Thyroid gland (tissue), 4 donors: ENCODE data around the gene ETDB. TPM values are rescaled to one million over a fixed set of nuclear protein-coding genes. Genes with fewer than 3 reads are reported as not detected.
"Not testable (repeated sequence)": the region's sequence is repeated elsewhere in the genome, so short reads cannot be mapped to it uniquely, and the experiment has no call there.

ENCODE experiments used
- DNase-seq, 2 donors: peaks; one replicate each; pipeline ENCODE4 v3.0.0-alpha.2; 2019
- H3K27ac ChIP-seq, 3 donors: fragments of 200-600 bp; sonication (generic); 1 replicate in 2 of 3; 2 replicates in 1 of 3; pipeline ENCODE4 v1.5.1; 2016 to 2019; ENCODE audit warnings: mild to moderate bottlenecking in 1 of 3, moderate library complexity in 1 of 3
- H3K27me3 ChIP-seq: fragments of 200-600 bp; sonication (generic); one replicate; pipeline ENCODE4 v1.5.1; 2019
- H3K36me3 ChIP-seq, 2 donors: fragments of 200-600 bp; sonication (generic); one replicate each; pipeline ENCODE4 v1.5.1; 2016 to 2019
- H3K4me1 ChIP-seq, 2 donors: fragments of 200-600 bp; sonication (generic); one replicate each; pipeline ENCODE4 v1.5.1; 2017 to 2019
- H3K4me3 ChIP-seq, 3 donors: fragments of 200-600 bp; sonication (generic); replicated peaks in 1 of 3; 1 replicate in 2 of 3; 2 replicates in 1 of 3; pipeline ENCODE4 v1.5.1; 2016; ENCODE audit warnings: mild to moderate bottlenecking in 1 of 3
- H3K9me3 ChIP-seq: fragments of 200-600 bp; sonication (generic); one replicate; pipeline ENCODE4 v1.5.1; 2017
- POLR2A ChIP-seq, 2 donors: fragments of 450-650 bp; IDR thresholded peaks; one replicate each; pipeline ENCODE4 v1.6.1; 2017; ENCODE audit warnings: antibody characterized with exemption in 2 of 2, mild to moderate bottlenecking in 2 of 2, moderate library complexity in 1 of 2
- WGBS, 2 donors: methylation state at CpG; one replicate each; pipeline ENCODE4 v1.1.5; 2017; 5-methylcytosine and 5-hydroxymethylcytosine counted together
- intact Hi-C: fragments of 100-400 bp; cut with DNase I; formaldehyde crosslinking; loops from one replicate; pipeline ENCODE4 v1.15.1; 2023
- total RNA-seq, 4 donors: library from RNA; depleted of rRNA; stranded (reverse); fragments of >200 nt; gene quantifications; one replicate each; pipeline ENCODE4 v1.2.3, GENCODE V29; 2016
- TF ChIP-seq, protein P1 (sequence below), 6 experiments: fragments of 200-600 bp in 3 of 6; fragments of 450-650 bp in 3 of 6; sonication (generic) in 3 of 6; IDR thresholded peaks; one replicate each; pipeline ENCODE4 v1.5.1; 2016 to 2019; ENCODE audit warnings: antibody characterized with exemption in 6 of 6, mild to moderate bottlenecking in 2 of 6, inconsistent platforms in 1 of 6, moderate library complexity in 1 of 6

Gene ETDB
- total RNA-seq: not detected

DNA sequence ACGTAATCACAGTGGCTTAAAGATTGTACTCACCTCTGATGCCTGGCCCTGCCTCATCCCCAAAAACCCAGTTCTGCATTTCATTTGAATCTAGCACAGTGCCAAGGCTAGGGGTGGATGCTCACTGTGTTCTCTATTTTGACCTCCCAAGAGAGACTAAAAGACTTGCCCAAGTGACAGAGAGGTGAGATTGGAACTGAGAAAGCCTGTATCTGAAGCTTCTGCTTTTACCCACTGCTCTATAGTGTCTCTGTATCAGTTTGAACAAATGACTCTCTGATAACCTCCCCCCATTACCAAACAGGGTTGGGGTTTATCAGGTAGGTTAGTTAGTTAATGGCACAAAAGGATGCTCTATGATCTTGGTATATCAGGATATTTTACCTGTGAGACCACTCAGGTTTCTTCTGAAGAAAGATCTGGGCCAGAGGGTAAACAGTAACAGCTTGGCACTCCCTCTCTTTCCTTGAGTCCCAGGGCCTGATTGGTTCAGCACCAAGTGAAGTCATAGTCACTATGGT, at the start of gene ETDB:
ETDB (minus strand) TSS at position 471 of the 521 bp plus-strand sequence. CDS start 1,265 bp downstream, outside the sequence.
- H3K36me3 ChIP-seq, H3K4me3 ChIP-seq, H3K9me3 ChIP-seq, H3K27ac ChIP-seq, intact Hi-C loops, H3K4me1 ChIP-seq, DNase-seq, H3K27me3 ChIP-seq: not testable (repeated sequence)
- WGBS, 2 donors: no CpG with 5 or more reads among the region's 1 CpG

DNA sequence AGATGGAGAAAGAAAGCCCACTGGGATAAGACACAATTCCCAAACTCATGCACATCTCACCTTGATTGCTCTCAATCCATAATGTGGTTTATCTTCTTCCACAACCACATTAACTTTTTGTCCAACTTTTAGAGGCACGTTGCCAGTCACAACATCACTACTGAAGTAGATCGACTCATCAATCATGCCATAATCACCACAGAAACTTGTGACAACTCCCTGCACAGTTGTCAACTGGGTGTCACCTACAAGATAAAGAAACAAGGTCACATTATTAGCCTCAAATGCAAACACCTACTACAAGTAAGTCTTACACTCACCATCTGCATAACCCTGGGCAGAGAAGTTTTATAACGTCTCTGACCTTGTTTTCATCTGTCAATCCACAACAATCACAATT, 49.2 kb upstream of the ETDB start:
- WGBS, 2 donors: 88 to 91% methylated on average over 3 of the region's 3 CpGs
- H3K36me3 ChIP-seq, H3K4me1 ChIP-seq, DNase-seq, H3K27me3 ChIP-seq, H3K27ac ChIP-seq, intact Hi-C loops, H3K9me3 ChIP-seq, H3K4me3 ChIP-seq: not testable (repeated sequence)

DNA sequence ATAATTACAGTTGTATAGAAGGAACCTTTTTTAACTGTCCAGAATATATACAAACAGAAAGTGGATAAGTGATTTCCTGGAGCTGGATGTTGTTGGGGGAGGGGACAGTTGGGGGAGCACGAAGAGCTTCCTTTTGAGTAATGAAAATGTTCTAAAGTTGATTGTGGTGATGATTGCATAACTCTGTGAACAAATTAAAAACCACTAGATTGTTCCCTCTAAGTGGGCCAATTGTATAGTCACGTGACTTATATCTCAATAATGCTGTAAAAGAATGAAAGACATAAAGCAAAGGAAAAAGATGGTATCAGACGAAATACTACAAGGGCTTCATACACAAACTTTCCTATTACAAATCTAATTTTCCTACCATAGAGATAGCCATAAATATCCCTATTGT, 48.2 kb upstream of the ETDB start:
- WGBS, 2 donors: 41 to 45% methylated on average over 3 of the region's 3 CpGs

DNA sequence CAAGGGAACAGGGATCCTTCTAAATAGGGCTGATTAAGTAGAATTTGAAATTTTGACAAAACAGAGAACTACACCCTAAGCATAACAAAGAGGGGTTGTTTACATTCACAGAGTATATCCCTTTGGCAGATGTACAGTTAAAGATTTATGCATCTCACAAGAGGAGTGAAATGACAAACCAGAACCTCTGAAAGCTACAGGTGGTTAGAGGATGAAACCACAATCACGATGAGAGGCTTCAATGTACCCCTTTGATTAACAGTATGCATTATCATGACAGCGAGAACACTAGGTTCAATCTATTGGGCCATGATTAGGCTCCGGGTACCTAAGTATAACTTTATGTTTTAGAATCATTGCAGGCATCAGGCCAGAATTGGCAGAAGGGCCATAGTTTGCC, 34.4 kb upstream of the ETDB start:
- intact Hi-C loops, DNase-seq, H3K9me3 ChIP-seq, H3K36me3 ChIP-seq, H3K27me3 ChIP-seq, H3K4me3 ChIP-seq, H3K27ac ChIP-seq, H3K4me1 ChIP-seq: not testable (repeated sequence)
- WGBS, 2 donors: no CpG with 5 or more reads among the region's 3 CpGs

More for the DNA sequence above, 48.2 kb upstream of the ETDB start:
- H3K36me3 ChIP-seq: no peaks in the 10 kb centered on the region
- DNase-seq: no peak
- no peak overlapping the region for H3K4me3 ChIP-seq
- no peaks in the 10 kb centered on the region for H3K4me1 ChIP-seq
- H3K9me3 ChIP-seq: no peaks in the 10 kb centered on the region
- no peaks in the 10 kb centered on the region for H3K27me3 ChIP-seq
- no peak for TF ChIP-seq POLR2A (IDR thresholded peaks at IDR 0.05)
- H3K27ac ChIP-seq: no peak overlapping the region
- intact Hi-C loops: no loop called here

DNA sequence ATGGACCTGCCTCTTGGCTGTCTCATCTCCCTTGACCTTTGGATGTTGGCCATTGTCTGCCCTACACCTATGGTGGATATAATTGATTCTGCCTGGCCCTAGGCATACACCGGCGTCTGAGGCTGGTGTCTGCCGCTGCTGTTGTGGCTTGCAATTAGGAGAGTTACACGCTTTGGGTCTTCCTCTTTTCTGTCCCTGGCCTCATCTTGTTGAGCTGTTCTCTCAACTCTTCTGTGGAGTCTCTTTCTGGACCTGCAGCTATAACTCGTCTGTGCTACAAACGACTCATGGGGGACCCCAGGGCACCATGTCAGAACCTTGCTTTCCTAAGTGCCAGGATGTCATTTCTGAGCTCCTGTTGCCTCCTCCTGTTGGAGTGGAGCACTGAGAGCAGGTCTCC, 5.8 kb upstream of the ETDB start:
- DNase-seq, H3K4me1 ChIP-seq, H3K36me3 ChIP-seq, H3K27me3 ChIP-seq, H3K4me3 ChIP-seq, intact Hi-C loops, H3K27ac ChIP-seq, H3K9me3 ChIP-seq: not testable (repeated sequence)
- no CpG with 5 or more reads among the region's 6 CpGs for WGBS, 2 donors

DNA sequence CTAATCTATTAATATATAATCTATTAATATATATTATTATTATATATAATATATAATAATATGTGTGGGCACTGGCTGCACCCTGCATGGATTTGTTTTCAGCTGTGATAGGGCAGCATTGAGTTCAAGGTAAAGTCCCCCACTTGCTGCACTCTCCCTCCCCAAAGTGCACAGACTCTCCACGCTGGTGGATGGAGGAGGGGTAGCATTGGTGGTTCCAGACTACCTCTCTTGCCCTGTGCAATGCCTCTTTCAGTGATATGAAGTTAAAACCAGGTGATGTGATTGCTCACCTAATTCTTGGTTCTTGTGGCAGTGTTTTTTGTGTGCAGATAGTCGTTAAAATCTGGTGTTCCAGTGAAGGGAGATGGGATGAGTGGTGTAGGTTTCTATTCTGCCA, 4.3 kb downstream of the ETDB start:
- H3K27me3 ChIP-seq, H3K4me3 ChIP-seq, H3K36me3 ChIP-seq, intact Hi-C loops, H3K27ac ChIP-seq, DNase-seq, H3K4me1 ChIP-seq, H3K9me3 ChIP-seq: not testable (repeated sequence)
- WGBS, 2 donors: 60 to 80% methylated on average over 1 of the region's 2 CpGs

DNA sequence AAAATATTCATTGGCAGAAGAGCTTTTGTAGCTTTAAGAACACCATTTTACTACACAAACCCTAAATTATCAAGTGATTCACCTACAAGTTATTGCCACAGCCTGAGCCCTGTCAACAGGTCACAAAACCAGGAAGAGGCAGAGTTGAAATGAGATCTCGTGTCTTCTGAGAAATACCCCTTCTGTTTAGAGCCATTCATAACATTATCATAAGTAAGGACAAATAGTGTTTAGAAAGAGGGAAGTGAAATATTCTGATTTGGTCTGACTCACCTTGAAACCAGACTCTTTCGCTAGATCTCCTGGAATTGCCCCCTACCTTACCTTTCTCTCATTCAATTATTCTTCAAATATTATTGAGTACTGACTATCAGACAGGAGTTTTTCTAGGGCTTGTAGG, 5.9 kb downstream of the ETDB start:
- H3K27me3 ChIP-seq: no peaks in the 10 kb centered on the region
- H3K9me3 ChIP-seq: no peaks in the 10 kb centered on the region
- intact Hi-C loops: no loop called here
- TF ChIP-seq, protein P1, sequence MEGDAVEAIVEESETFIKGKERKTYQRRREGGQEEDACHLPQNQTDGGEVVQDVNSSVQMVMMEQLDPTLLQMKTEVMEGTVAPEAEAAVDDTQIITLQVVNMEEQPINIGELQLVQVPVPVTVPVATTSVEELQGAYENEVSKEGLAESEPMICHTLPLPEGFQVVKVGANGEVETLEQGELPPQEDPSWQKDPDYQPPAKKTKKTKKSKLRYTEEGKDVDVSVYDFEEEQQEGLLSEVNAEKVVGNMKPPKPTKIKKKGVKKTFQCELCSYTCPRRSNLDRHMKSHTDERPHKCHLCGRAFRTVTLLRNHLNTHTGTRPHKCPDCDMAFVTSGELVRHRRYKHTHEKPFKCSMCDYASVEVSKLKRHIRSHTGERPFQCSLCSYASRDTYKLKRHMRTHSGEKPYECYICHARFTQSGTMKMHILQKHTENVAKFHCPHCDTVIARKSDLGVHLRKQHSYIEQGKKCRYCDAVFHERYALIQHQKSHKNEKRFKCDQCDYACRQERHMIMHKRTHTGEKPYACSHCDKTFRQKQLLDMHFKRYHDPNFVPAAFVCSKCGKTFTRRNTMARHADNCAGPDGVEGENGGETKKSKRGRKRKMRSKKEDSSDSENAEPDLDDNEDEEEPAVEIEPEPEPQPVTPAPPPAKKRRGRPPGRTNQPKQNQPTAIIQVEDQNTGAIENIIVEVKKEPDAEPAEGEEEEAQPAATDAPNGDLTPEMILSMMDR (IDR thresholded peaks at IDR 0.05): no peak
- no peak for TF ChIP-seq POLR2A (IDR thresholded peaks at IDR 0.05)
- WGBS, 2 donors: 74 to 77% methylated on average over 2 of the region's 2 CpGs
- H3K4me3 ChIP-seq: no peak overlapping the region
- no peaks in the 10 kb centered on the region for H3K4me1 ChIP-seq
- H3K27ac ChIP-seq: no peak overlapping the region
- DNase-seq: no peak
- H3K36me3 ChIP-seq: no peaks in the 10 kb centered on the region

DNA sequence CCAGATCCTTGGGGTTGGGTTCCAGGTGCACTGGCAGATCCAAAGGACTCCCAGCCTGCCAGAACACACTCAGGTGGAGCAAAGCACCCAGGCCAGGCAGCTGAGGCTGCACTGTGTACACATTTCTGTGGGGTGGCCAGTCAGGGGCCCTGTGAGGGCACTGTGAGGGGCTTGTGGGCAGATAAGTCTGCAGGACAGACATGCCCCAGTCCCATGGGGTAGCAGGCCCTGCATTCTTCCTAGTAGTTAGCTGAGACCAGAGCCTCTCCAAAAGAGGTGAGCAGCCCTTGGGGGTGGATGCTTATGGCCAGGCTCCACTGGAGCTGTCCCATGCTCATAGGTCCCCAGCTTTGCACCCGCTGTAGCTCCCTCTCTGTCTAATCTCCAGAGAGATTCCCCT, 7.6 kb downstream of the ETDB start:
- no peak for DNase-seq
- Histone ChIP-seq H3K4me1 (no peaks in the 10 kb centered on the region), H3K27me3 (no peaks in the 10 kb centered on the region), H3K36me3 (no peaks in the 10 kb centered on the region), H3K4me3 (no peak overlapping the region), H3K9me3 (no peaks in the 10 kb centered on the region), H3K27ac (no peak overlapping the region)
- no peak for TF ChIP-seq POLR2A (IDR thresholded peaks at IDR 0.05)
- TF ChIP-seq, protein P1 (IDR thresholded peaks at IDR 0.05): no peak
- intact Hi-C loops: no loop called here
- 83% methylated on average over 1 of the region's 1 CpG; no CpG with 5 or more reads in 1 of the 2 donors for WGBS, 2 donors
